Muscle layer of colon (tissue), 2 donors: ENCODE results near the gene LOXHD1.

Experiments used
- H3K27ac ChIP-seq: one replicate; pipeline ENCODE4 v1.7.0; 2013; ENCODE audit warnings: low read depth, mild to moderate bottlenecking, low read length, moderate library complexity
- H3K27me3 ChIP-seq, 2 donors: one replicate each; pipeline ENCODE4 v1.7.0; 2013; ENCODE audit warnings: low read length in 2 of 2, mild to moderate bottlenecking in 2 of 2; ENCODE audit not compliant: insufficient read depth in 2 of 2, control insufficient read depth in 1 of 2
- H3K36me3 ChIP-seq: one replicate; pipeline ENCODE4 v1.7.0; 2013; ENCODE audit warnings: mild to moderate bottlenecking, low read length; ENCODE audit not compliant: insufficient read depth
- H3K4me1 ChIP-seq: one replicate; pipeline ENCODE4 v1.7.0; 2013; ENCODE audit warnings: mild to moderate bottlenecking, low read length; ENCODE audit not compliant: insufficient read depth
- H3K4me3 ChIP-seq, 2 donors: one replicate each; pipeline ENCODE4 v1.7.0; 2013; ENCODE audit warnings: low read length in 2 of 2, low read depth in 1 of 2, mild to moderate bottlenecking in 1 of 2, moderate library complexity in 1 of 2
- H3K9ac ChIP-seq: one replicate; pipeline ENCODE4 v1.7.0; 2013; ENCODE audit warnings: low read length
- H3K9me3 ChIP-seq: one replicate; pipeline ENCODE4 v1.7.0; 2013; ENCODE audit warnings: mild to moderate bottlenecking, low read length
- donor health status: abdominal sarcoma.
- donor health status: Adenocarcinoma of cecum.

Gene LOXHD1

GRCh38 chr18:46481847-46482245 lies 175.2 kb downstream of the LOXHD1 start:
- no peak overlapping the region for H3K9ac ChIP-seq
- no peak overlapping the region for H3K4me3 ChIP-seq
- H3K9me3 ChIP-seq, result peaks cover 3% of the 10 kb centered on the region
- no peaks in the 10 kb centered on the region for H3K27me3 ChIP-seq
- no peak overlapping the region for H3K27ac ChIP-seq
- no peaks in the 10 kb centered on the region for H3K4me1 ChIP-seq
- no peaks in the 10 kb centered on the region for H3K36me3 ChIP-seq

GRCh38 chr18:46481048-46481846 lies 175.8 kb downstream of the LOXHD1 start:
- Histone ChIP-seq H3K27ac (no peak overlapping the region), H3K4me3 (no peak overlapping the region), H3K4me1 (no peaks in the 10 kb centered on the region), H3K27me3 (no peaks in the 10 kb centered on the region), H3K9me3 (peaks cover 3% of the 10 kb centered on the region), H3K9ac (no peak overlapping the region), H3K36me3 (no peaks in the 10 kb centered on the region)

- H3K36me3 ChIP-seq, result no peaks in the 10 kb centered on the region
- peaks cover 3% of the 10 kb centered on the region for H3K9me3 ChIP-seq
- no peaks in the 10 kb centered on the region for H3K27me3 ChIP-seq
- H3K27ac ChIP-seq, result no peak overlapping the region
- no peaks in the 10 kb centered on the region for H3K4me1 ChIP-seq
- H3K4me3 ChIP-seq, result no peak overlapping the region
- no peak overlapping the region for H3K9ac ChIP-seq
Measured at GRCh38 chr18:46480226-46480625, 176.8 kb downstream of the LOXHD1 start.

- H3K27ac ChIP-seq, result no peak overlapping the region
Measured at GRCh38 chr18:46478796-46479195, 178.2 kb downstream of the LOXHD1 start.

GRCh38 chr18:46477425-46478011 lies 179.5 kb downstream of the LOXHD1 start:
- no peak overlapping the region for H3K9ac ChIP-seq
- H3K9me3 ChIP-seq, result peaks cover 3% of the 10 kb centered on the region
- no peaks in the 10 kb centered on the region for H3K4me1 ChIP-seq
- H3K36me3 ChIP-seq, result no peaks in the 10 kb centered on the region
- H3K27ac ChIP-seq, result no peak overlapping the region
- no peak overlapping the region for H3K4me3 ChIP-seq
- H3K27me3 ChIP-seq, result no peaks in the 10 kb centered on the region

More at GRCh38 chr18:46478796-46479195, 178.2 kb downstream of the LOXHD1 start:
- H3K9me3 ChIP-seq, result peaks cover 3% of the 10 kb centered on the region
- H3K9ac ChIP-seq, result no peak overlapping the region
- no peak overlapping the region for H3K4me3 ChIP-seq
- H3K36me3 ChIP-seq, result no peaks in the 10 kb centered on the region
- H3K27me3 ChIP-seq, result no peaks in the 10 kb centered on the region
- no peaks in the 10 kb centered on the region for H3K4me1 ChIP-seq

GRCh38 chr18:46475390-46475752 lies 181.6 kb downstream of the LOXHD1 start:
- Histone ChIP-seq H3K4me3 (no peak overlapping the region), H3K9ac (no peak overlapping the region), H3K27me3 (no peaks in the 10 kb centered on the region), H3K36me3 (no peaks in the 10 kb centered on the region), H3K4me1 (no peaks in the 10 kb centered on the region), H3K27ac (no peak overlapping the region), H3K9me3 (no peaks in the 10 kb centered on the region)

- H3K36me3 ChIP-seq, result no peaks in the 10 kb centered on the region
- no peak overlapping the region for H3K9ac ChIP-seq
- H3K27me3 ChIP-seq, result no peaks in the 10 kb centered on the region
- no peak overlapping the region for H3K27ac ChIP-seq
- H3K4me1 ChIP-seq, result no peaks in the 10 kb centered on the region
- H3K9me3 ChIP-seq, result no peaks in the 10 kb centered on the region
- H3K4me3 ChIP-seq, result no peak overlapping the region
Measured at GRCh38 chr18:46474487-46475389, 182.3 kb downstream of the LOXHD1 start.

GRCh38 chr18:46471809-46472498 lies 185.1 kb downstream of the LOXHD1 start:
- H3K27me3 ChIP-seq, result no peaks in the 10 kb centered on the region
- no peak overlapping the region for H3K27ac ChIP-seq
- no peak overlapping the region for H3K4me3 ChIP-seq
- no peak overlapping the region for H3K9ac ChIP-seq
- no peaks in the 10 kb centered on the region for H3K9me3 ChIP-seq
- H3K36me3 ChIP-seq, result no peaks in the 10 kb centered on the region
- no peaks in the 10 kb centered on the region for H3K4me1 ChIP-seq

- Histone ChIP-seq H3K9me3 (no peaks in the 10 kb centered on the region), H3K27me3 (no peaks in the 10 kb centered on the region), H3K27ac (no peak overlapping the region), H3K4me3 (no peak overlapping the region), H3K36me3 (no peaks in the 10 kb centered on the region), H3K4me1 (no peaks in the 10 kb centered on the region), H3K9ac (no peak overlapping the region)
Measured at GRCh38 chr18:46470714-46471113, 186.3 kb downstream of the LOXHD1 start.

GRCh38 chr18:46469186-46469915 lies 187.7 kb downstream of the LOXHD1 start:
- Histone ChIP-seq H3K27me3 (no peaks in the 10 kb centered on the region), H3K9me3 (no peaks in the 10 kb centered on the region), H3K36me3 (no peaks in the 10 kb centered on the region), H3K27ac (no peak overlapping the region), H3K9ac (no peak overlapping the region), H3K4me3 (no peak overlapping the region), H3K4me1 (no peaks in the 10 kb centered on the region)
